Measurements from ENCODE around the gene TP53INP2.
"Not testable (repeated sequence)": the region's sequence is repeated elsewhere in the genome, so short reads cannot be mapped to it uniquely, and the experiment has no call there.

Gene TP53INP2

DNA sequence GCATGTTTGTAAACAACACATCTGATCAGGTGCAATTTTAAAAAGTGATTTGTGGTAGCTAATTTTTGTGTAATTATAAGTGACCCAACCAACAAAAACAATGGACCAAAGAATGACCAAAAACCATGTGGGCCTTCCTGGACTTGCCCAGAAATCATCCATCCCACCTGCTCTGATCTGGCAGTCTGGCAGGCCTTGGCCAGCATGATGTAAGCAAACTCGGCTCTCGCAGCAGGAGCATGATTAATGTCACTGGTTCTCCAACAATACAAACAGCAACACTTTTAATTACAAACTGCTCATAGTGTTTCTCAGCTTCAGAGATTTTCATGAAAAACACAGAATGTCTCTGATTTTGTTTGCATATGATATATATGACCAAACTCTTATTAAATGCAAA lies 16.1 kb downstream of the TP53INP2 start:
- in situ Hi-C loops (cut with MboI; ENCODE audit: low sequenced_read_pairs): no loop called here

DNA sequence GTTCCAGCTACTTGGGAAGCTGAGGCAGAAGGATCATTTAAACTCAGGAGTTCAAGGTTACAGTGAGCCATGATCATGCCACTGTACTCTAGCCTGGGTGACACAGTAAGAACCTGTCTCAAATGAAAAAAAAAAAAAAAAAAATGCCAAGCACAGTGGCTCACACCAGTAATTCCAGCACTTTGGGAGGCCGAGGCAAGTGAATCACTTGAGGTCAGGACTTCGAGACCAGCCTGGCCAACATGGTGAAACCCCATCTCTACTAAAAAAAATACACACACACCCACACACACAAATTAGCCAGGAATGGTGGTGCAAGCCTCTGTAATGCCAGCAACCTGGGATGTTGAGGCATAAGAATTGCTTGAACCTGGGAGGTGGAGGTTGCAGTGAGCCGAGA lies 18.4 kb downstream of the TP53INP2 start:
- in situ Hi-C loops (cut with MboI; ENCODE audit: low sequenced_read_pairs): not testable (repeated sequence)

DNA sequence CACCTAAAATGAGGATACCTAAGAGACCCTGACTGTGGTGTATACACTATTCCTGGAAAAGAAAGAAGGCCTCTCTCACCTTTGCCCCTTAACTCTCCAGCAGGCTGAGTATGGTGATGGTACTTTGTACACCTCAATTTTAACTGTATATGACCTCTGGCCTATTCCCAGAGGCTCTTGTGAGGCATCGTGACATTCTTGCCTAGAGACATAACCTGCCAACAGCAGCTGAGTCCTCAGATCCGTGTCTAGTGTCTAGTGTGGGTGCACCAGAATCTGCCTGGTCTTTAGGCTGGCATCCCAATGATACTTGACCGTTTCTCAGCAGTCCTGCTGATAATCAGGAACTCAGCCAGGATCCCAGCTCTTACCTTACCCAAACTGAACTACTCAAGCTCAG lies 20.0 kb downstream of the TP53INP2 start:
- in situ Hi-C loops (cut with MboI; ENCODE audit: low sequenced_read_pairs): no loop called here

DNA sequence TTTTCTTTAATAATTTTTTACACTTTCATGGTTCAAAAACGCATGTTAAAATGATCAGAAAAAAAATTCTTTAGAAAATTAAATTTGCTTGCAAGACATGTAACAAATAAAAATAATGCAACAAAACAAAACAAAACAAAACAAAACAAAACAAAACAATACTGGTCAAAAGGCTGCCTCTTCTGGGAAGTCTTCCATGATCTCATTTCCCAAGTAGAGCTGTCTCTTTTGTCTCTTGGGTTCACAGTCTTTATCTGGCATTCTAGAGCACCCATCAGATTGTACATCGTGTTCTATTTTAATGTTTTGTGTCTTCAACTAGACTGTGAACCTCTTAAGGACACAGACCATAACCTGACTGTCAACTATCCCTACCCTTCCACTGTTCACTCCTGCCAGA lies 25.3 kb downstream of the TP53INP2 start:
- in situ Hi-C loops (cut with MboI; ENCODE audit: low sequenced_read_pairs): no loop called here

DNA sequence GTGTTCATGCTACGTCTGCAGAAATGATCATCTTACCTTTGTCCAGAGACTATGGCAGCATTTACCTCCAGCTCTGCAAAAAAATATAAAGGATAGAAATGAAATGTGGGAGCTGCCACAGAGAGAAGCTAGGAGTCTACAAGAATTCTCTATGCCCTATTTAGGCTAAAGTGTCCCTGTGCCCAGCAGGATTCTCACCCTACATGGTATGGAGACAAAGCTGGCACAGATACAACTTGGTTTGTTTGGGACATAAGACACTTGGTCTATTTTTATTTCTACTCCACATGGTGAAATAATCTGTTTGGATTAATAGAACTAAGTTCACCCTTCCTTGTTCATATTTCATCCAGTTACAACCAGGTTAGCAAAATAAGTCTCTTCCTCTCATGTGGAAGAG lies 28.4 kb downstream of the TP53INP2 start:
- in situ Hi-C loops (cut with MboI; ENCODE audit: low sequenced_read_pairs): no loop called here

DNA sequence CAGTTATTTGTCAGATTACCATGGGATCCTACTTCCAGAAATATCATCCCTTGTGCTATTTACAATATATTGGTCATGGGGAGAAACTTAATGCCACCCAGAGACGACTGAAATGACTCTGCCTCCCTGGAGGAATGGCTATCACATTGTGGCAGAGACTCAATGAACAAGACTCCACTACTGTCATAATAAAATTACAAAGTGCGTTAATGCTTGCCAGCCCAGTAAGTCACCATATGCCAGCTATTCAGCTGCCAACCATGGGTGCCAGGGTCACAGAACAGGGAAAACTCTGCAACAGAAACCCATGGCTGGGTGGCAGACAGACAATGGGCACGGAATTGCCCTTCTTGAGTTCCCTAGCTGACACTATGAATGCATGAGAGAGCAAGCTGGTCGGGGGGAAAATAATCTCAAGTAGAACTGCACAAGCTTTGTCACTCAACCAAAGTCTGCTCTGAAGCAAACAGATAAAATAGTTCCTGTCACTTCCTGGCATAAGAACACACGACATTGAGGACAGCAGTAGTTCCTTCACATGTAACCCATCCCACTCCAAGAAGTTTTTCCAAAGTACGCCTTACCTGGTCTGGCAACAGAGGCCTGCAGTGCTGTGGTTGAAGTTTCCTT lies 32.1 kb downstream of the TP53INP2 start:
- in situ Hi-C loops (cut with MboI; ENCODE audit: low sequenced_read_pairs): no loop called here

DNA sequence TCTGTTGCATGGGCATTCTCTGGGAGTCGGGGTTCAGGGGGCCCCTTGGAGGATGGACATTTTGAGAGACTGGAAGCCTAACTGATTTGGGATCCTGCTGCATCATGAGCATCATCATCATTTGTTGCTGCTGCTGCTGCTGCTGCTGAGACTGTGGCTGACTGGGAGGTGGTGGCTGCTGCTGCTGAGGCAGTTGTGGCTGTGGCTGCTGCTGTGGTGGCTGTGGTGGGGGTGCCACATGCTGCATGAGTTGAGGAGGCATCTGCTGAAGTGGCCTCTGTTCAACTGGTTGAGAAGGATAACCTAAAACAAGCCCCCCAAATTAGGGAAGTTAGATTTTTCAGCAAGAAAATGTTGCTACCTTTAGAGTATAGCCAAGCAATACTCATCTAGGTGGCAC lies 38.9 kb downstream of the TP53INP2 start:
- in situ Hi-C loops (cut with MboI; ENCODE audit: low sequenced_read_pairs): no loop called here

DNA sequence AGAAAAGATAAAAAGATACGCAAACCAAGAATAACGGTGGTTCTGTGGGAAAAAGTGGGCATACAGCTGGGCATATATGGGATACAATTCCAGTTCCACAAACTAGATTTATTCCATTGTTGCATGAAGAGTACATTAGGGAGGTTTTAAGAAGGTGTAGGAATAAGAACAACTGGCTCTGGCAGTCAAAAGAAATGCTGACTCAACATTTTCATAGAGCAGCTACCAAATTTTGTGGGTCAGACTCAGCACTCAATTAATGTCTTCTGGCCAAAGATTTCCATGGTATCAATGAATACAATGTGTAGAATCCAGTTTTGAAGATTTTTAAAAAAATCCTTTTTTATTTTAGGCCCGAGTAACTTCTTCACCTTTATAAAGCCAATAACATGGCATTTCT lies 40.2 kb downstream of the TP53INP2 start:
- in situ Hi-C loops (cut with MboI; ENCODE audit: low sequenced_read_pairs): no loop called here

DNA sequence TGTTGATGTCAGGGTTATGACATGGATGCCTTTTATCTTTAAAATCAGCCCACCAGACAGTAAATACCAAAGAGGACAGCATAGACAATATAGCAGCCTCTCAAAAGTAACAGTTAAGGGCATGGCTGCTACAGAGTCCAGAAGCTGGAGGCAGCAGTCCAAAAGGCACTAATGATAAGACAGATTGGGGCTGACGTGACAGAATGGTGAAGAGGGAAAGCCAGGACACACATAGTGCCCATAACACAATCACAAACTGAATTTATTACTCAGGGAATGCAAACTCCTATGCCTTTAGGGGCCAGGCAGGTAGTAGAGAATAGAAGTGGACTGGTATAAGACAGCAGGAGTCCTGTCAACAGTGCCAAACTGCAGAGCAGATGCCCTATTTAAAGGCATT lies 40.7 kb downstream of the TP53INP2 start:
- in situ Hi-C loops (cut with MboI; ENCODE audit: low sequenced_read_pairs): no loop called here

DNA sequence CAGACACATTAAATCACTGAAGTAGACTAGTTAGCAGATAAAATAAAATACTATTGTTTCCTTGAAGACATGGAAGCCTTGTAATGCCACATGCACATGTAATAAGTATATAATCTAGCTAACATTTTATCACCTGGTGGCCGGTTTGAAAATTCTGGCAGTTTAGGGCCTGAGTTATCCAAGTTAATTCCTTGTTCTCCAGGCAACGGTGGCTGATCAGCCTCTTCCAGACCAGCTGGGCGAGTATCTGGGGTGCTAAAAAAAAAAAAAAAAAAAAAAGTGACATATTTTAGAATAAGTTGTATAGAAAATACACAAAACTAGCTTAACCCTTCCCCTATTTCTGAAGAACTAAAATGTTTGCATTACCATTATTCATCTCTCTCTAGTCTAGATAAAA lies 42.5 kb downstream of the TP53INP2 start:
- in situ Hi-C loops (cut with MboI; ENCODE audit: low sequenced_read_pairs): no loop called here

DNA sequence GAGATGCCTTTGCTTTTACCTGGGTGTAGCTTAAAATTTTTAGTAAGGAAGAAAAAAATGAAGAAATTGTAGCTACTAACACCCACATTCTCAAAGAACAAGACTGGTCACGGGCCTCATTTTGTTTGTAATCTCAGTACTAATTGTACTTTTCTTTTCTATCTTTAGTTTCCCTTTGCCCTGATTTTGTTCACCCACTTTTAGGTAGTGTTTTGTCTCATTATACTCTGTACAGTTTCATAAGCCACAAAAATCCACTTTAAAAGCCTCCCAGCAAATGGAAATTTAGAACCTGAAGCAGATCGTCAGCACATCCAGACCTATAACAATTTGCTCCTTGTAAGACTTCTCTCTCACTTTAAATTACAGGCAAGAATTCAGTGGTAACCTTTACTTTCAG lies 43.3 kb downstream of the TP53INP2 start:
- in situ Hi-C loops (cut with MboI; ENCODE audit: low sequenced_read_pairs): no loop called here

DNA sequence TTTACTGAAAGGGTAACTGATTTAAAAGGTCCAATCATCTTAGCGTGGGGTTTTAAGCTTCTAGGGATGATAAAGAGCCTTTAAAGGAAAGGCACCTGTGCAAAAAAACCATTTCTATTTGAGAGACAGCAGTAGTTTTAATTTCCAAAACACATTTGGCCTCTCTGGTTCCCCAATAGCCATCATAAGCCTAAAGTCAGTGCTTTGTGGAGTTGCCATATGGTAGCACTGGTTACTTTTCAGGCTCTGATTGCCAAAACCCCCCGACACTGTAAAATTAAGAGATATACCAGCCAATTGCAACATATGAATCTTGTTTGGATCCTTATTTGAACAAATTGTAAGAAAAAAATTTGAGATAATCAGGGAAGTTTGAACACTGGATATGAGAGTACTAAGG lies 44.6 kb downstream of the TP53INP2 start:
- in situ Hi-C loops (cut with MboI; ENCODE audit: low sequenced_read_pairs): no loop called here

DNA sequence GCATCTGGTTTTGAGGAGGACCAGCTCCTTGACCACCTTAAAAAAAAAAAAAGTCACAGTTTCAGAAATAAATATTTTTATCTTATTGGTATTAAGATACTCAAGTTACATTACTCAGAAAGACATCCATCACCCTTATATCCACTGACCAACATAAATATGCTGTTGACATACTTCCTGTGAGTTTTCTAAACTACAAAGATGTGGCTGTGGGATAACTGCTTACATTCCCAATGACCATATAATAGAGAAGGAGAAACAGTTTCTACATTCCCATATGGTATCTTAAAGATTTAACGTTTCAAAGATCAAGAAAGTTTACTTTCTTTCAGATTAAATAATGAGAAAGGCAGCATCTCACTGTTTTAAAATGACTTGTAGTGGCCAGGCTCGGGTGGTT lies 46.3 kb downstream of the TP53INP2 start:
- in situ Hi-C loops (cut with MboI; ENCODE audit: low sequenced_read_pairs): no loop called here

DNA sequence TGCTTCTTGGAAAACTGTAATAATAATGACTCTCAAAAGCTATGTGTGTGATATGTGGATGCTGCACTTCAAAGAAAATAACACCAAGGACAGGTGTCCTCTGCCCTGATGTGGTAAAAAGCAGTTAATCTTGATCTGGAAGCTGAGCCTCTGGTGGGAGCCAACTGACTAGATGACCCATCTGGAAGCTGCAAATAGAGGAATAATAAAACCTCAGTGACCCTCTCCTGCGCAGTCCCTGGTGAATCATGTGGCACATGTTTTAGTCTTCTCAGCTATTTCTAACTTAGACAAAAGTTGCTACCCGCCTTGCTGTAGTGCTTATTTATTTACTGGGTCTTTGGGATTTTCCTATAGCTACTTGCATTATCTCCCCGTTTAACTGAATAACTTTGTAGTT lies 47.3 kb downstream of the TP53INP2 start:
- in situ Hi-C loops (cut with MboI; ENCODE audit: low sequenced_read_pairs): no loop called here

DNA sequence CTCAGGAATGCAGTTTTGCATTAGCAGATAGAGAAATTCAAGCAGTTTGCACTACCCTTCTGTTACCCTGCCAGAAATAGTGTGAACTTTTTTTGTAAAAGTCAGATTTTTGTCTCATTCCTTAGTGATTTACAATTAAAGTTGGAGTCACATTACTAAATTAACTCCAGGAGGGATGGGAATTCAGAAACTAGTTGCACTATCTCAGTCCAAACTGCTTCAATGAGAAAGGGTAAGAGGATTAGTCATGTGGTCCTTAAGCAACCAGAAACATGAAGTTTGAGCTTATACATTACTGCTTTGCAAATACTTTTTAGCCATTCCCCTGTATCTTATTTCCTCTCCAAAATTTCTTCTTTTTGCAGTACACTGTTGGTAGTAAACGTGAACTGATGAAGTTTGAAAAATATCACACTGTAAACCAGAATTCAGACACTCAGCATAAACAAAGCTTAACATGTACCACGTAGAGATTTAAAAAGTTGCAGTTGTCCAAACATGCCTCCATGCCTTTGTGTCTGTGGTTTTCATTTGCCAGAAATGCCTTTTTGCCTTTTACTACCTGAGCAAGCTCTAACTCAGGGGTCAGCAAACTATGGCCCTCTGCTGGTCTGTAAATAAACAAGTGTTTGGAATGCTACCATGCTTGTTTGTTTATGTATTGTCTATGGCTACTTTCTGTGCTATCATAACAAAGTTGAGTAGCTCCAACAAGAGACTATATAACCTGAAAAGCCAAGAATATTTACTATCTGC lies 49.7 kb downstream of the TP53INP2 start:
- in situ Hi-C loops (cut with MboI; ENCODE audit: low sequenced_read_pairs): no loop called here

DNA sequence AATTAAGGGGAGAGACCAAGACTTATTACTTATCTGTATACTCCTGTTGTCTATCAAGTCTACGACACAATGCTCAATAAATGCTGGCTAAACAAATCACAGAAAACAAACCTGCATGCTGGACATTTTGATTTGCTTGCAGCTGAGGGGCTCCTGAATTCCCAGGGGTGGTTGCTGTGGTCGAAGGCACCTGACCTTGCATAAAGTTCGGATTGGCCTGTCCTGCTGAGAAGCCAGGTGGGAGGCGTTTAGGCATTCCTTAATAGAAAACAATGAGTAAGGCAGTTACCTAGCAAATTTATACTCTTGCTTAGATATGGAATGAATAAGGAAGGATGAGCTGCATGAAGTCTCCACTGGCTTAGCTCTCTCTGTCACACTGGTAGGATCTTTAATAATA lies 50.5 kb downstream of the TP53INP2 start:
- in situ Hi-C loops (cut with MboI; ENCODE audit: low sequenced_read_pairs): no loop called here

DNA sequence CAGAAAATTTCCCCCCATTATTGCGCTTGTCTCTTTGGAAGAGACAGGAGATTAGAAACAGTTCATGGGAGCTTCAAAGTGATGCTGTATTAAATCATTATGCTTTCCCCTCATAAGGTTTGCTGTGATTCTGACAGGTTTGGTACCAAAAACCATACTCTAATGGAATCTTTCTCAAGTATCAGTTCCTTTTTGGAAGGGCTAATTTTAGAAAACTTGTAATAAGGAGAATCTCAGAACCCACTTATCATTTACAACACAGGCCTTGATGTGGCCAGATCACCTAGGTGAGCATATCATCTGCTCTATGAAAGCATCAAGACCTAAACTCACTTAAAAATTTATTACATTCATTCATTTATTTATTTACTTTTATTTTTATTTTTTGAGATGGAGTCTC lies 51.2 kb downstream of the TP53INP2 start:
- in situ Hi-C loops (cut with MboI; ENCODE audit: low sequenced_read_pairs): no loop called here

DNA sequence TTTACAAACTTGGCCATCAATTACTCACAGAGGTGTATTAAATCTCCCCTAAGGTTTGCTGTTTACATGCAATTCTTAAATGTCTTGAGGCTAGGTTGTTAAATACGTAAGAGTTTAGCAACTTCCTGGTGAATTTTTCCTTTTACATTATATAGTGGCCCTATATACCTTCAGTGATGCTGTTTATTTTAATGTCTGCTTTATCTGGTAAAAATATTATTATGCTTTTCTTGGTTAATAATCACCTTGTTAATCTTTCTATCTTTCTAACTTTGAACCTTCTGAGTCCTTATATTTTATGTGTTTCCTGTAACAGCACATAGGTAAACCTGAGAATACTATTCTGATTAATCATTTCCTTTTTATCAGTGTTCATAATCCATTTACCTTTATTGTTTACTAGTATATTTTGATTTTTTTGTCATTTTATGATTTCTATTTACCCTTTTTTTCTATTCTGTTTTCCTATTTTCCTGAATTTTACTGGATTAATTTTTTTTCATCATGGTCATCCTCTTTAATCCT lies 57.9 kb downstream of the TP53INP2 start:
- in situ Hi-C loops (cut with MboI; ENCODE audit: low sequenced_read_pairs): no loop called here

Measured in HL-60/S4 treated with phorbol 12-myristate 13-acetate at 8.2 ng/mL for 4 days and 3 days (cell line).